RWPE1 (cell line): ENCODE results near the gene LRRN3.

Experiments
- CTCF ChIA-PET: fragments of 350-600 bp; sonication (Branson Sonifier 250); formaldehyde crosslinking; extraction: SDS; loops from one replicate; lab custom pipeline; 2021; lab: Yijun Ruan, JAX
- POLR2A ChIA-PET: fragments of 400-600 bp; formaldehyde crosslinking; extraction: SDS; loops from one replicate; lab custom pipeline; 2020; ENCODE audit warnings: antibody characterized with exemption; ENCODE audit not compliant: low non-redundant PET; lab: Yijun Ruan, JAX
- DNase-seq: peaks from one replicate; pipeline ENCODE4 v3.0.0; 2012; ENCODE audit warnings: low spot score
- H3K27ac ChIP-seq: fragments of 450-650 bp; 2 replicates; pipeline ENCODE4 v1.5.1; 2017
- TF ChIP-seq, protein P1 (sequence below): fragments of 450-650 bp; conservative IDR thresholded peaks from 2 replicates; pipeline ENCODE4 v1.5.1; 2017; ENCODE audit warnings: low read depth, mild to moderate bottlenecking

The LRRN3 gene

DNA sequence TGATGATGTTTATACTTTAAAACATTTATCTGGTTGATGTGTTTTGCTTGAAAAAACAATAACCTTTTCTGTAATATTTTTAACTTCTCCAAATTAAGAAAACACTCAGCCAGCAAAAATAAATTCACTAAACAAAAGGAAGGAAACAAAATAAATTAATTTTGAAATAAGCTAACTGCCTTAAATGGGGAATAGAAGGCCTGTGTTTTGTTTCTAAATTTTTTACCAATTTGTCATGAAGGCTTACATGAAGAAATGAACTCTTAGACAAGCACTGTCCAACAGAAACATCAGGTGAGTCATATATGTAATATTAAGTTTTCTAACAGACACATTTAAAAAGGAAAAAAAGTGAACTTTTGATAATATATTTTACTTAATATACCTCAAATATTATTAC lies 68.5 kb downstream of the LRRN3 start:
- CTCF ChIA-PET: interaction anchor here (0.7 kb wide), 1 partner anchor 23 kb away, joined by 3 read pairs; no protein-coding TSS in a partner anchor
- no peak overlapping the region for H3K27ac ChIP-seq
- DNase-seq: peak; percentile 4
- TF ChIP-seq, protein P1, sequence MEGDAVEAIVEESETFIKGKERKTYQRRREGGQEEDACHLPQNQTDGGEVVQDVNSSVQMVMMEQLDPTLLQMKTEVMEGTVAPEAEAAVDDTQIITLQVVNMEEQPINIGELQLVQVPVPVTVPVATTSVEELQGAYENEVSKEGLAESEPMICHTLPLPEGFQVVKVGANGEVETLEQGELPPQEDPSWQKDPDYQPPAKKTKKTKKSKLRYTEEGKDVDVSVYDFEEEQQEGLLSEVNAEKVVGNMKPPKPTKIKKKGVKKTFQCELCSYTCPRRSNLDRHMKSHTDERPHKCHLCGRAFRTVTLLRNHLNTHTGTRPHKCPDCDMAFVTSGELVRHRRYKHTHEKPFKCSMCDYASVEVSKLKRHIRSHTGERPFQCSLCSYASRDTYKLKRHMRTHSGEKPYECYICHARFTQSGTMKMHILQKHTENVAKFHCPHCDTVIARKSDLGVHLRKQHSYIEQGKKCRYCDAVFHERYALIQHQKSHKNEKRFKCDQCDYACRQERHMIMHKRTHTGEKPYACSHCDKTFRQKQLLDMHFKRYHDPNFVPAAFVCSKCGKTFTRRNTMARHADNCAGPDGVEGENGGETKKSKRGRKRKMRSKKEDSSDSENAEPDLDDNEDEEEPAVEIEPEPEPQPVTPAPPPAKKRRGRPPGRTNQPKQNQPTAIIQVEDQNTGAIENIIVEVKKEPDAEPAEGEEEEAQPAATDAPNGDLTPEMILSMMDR: no peak
- POLR2A ChIA-PET: no interaction called here

DNA sequence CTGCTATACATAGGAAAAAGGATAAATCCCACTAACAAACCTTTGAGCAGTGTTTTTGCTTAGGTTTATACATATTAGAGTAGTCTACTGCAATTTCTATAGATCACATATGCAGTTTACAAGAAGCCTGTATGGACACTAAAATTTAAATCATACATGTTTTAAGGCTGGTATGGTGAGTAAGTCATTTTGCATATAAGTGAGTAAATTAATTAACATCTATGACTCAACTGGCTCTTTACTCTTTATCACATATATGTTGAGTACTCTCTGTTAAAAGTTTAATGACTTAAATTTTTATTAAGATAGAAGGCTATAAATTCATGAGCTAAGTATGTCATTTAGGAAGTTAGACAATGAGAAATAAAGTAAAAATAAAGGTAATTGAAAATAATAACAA lies 69.4 kb downstream of the LRRN3 start:
- ChIA-PET POLR2A (no interaction called here), CTCF (no interaction called here)
- no peak overlapping the region for H3K27ac ChIP-seq
- DNase-seq: no peak
- TF ChIP-seq, protein P1: no peak

DNA sequence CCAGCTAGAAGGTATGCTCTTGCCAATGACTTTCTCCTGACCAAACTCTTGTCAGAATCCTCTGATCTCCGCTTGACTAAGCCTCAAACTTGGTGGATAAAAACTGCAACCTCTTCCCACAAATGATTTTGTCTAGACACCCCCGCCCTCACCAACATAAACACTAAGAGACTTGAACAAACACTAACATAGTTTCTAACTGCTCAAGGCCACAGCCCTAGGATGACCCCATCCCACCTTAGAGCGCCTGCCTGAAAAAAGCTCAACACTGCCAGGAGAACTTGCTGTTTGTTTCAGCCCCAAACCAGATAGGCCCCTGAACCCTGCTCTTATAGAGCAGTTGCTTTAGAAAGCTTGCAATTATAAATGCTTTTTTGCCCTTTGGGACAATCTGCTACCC lies 71.8 kb downstream of the LRRN3 start:
- DNase-seq: no peak
- H3K27ac ChIP-seq: no peak overlapping the region
- CTCF ChIA-PET: no interaction called here
- TF ChIP-seq, protein P1: no peak
- POLR2A ChIA-PET: no interaction called here

DNA sequence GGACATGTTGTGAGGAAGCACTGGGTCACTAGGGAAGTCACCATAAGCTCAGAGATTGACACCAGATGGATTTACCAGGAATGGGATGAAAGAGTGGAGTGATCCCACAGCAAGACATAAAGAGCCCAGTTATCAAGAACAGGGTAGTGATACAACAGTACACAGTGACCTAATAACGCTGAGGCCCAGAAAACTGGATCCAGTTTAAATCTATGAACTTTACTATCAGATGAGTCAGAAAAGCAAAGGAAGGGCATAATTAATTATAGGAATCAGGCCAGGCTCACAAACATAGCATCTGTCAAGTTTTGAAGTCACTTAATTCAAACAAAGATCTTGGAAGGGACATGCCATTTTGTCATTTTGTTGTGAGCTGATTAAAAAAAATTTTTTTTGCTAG lies 73.5 kb downstream of the LRRN3 start:
- no peak overlapping the region for H3K27ac ChIP-seq
- POLR2A ChIA-PET: no interaction called here
- CTCF ChIA-PET: interaction anchor here (0.6 kb wide), 1 partner anchor 907 kb away, joined by 3 read pairs; no protein-coding TSS in a partner anchor
- DNase-seq: no peak
- TF ChIP-seq, protein P1: no peak

DNA sequence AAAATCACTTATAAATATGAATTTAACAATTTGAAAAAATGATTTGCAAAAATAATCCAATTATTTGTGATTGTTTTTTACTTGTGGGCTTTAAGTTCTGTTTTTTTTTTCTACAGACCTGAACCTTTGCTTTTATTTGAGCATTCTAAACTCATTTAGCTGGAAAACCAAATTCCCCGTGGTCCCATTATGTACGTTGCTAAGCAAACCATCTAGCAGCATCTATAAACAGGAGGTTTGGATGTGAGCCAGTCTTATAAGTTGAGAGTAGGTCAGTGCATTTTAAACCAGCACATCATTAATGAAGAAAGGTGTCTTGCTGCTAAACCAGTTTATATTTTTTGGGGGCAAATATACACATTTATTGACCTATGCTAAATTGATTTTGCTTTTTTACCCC lies 77.3 kb downstream of the LRRN3 start:
- POLR2A ChIA-PET: no interaction called here
- no peak overlapping the region for H3K27ac ChIP-seq
- CTCF ChIA-PET: no interaction called here
- no peak for DNase-seq
- TF ChIP-seq, protein P1: no peak

DNA sequence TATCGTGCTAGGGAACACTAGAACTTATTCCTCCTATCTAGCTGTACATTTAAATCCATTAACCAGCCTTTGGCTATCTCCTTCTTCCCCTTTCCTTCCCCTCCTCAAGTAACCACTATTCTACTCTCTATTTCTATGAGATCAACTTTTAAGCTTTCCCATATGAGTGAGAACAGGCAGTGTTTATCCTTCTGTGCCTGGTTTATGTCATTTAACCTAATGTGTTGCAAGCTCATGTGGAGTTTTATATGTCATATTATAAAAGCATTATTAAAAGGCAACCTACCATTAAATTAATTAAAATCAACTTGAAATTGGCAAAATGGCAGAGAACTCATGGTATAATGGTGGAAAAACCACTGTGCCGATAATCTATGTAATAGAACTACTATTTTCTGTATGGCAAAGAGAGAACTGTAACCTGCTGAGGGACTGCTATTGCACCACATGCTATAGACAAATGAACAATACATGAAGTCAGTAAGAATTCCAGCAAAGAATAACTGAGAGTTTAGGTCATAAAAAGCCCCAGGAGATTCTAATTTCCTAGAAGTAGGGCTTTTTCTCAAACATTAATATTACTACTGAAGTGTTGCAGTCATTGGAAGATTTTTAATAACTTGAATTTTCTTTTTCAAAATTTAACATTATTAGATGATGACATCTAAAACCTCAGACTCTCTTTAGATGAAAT lies 81.8 kb downstream of the LRRN3 start:
- POLR2A ChIA-PET: interaction anchor here (0.5 kb wide), 1 partner anchor 48 kb away, joined by 3 read pairs; no protein-coding TSS in a partner anchor
- no peak overlapping the region for H3K27ac ChIP-seq
- CTCF ChIA-PET: no interaction called here
- DNase-seq: no peak
- TF ChIP-seq, protein P1: no peak
